ENCODE results near the gene KCTD5.

KCTD5 gene

GRCh38 chr16:2743007-2743810 lies 60.9 kb downstream of the KCTD5 start:
- Histone ChIP-seq H3K27ac (ENCODE audit: low read depth, low read length) (no peak overlapping the region), H2AFZ (ENCODE audit: low read depth, low read length, severe bottlenecking) (no peak overlapping the region), H3K4me3 (ENCODE audit: insufficient read depth, low read length, poor library complexity, severe bottlenecking) (no peak overlapping the region), H3K4me2 (ENCODE audit: low read depth, low read length, poor library complexity, severe bottlenecking) (no peak overlapping the region), H3K36me3 (ENCODE audit: low read length) (no peaks in the 10 kb centered on the region), H3K9ac (ENCODE audit: low read length) (no peak overlapping the region), H3K9me3 (ENCODE audit: insufficient read depth, low read length) (no peaks in the 10 kb centered on the region), H3F3A (ENCODE audit: insufficient read depth) (no peaks in the 10 kb centered on the region), H3K79me2 (ENCODE audit: insufficient read depth, low read length) (no peaks in the 10 kb centered on the region), H4K20me1 (ENCODE audit: low read depth, low read length) (no peaks in the 10 kb centered on the region), H3K9me2 (replicated peaks; ENCODE audit: insufficient read depth, low read length) (no peaks in the 10 kb centered on the region), H3K27me3 (ENCODE audit: low read length) (no peaks in the 10 kb centered on the region)
- TF ChIP-seq EZH2phosphoT487 (conservative IDR thresholded peaks at IDR 0.05; ENCODE audit: low read length), result no peak
- TF ChIP-seq CTCF (IDR thresholded peaks at IDR 0.05; ENCODE audit: insufficient read depth, low read length, poor library complexity, severe bottlenecking), result no peak

GRCh38 chr16:2744711-2745110 lies 62.4 kb downstream of the KCTD5 start:
- H3K4me3 ChIP-seq (ENCODE audit: insufficient read depth, low read length, poor library complexity, severe bottlenecking), result no peak overlapping the region
- H3K36me3 ChIP-seq (ENCODE audit: low read length), result no peaks in the 10 kb centered on the region
- H3K79me2 ChIP-seq (ENCODE audit: insufficient read depth, low read length), result no peaks in the 10 kb centered on the region
- H4K20me1 ChIP-seq (ENCODE audit: low read depth, low read length), result no peaks in the 10 kb centered on the region
- H3K27me3 ChIP-seq (ENCODE audit: low read length), result no peaks in the 10 kb centered on the region
- no peaks in the 10 kb centered on the region for H3K9me2 ChIP-seq (replicated peaks; ENCODE audit: insufficient read depth, low read length)
- no peaks in the 10 kb centered on the region for H3F3A ChIP-seq (ENCODE audit: insufficient read depth)
- no peak overlapping the region for H3K27ac ChIP-seq (ENCODE audit: low read depth, low read length)
- H3K9me3 ChIP-seq (ENCODE audit: insufficient read depth, low read length), result no peaks in the 10 kb centered on the region
- no peak overlapping the region for H3K9ac ChIP-seq (ENCODE audit: low read length)
- no peak overlapping the region for H3K4me2 ChIP-seq (ENCODE audit: low read depth, low read length, poor library complexity, severe bottlenecking)
- TF ChIP-seq EZH2phosphoT487 (conservative IDR thresholded peaks at IDR 0.05; ENCODE audit: low read length) (no peak), CTCF (IDR thresholded peaks at IDR 0.05; ENCODE audit: insufficient read depth, low read length, poor library complexity, severe bottlenecking) (no peak)
- H2AFZ ChIP-seq (ENCODE audit: low read depth, low read length, severe bottlenecking), result no peak overlapping the region

- no peak overlapping the region for H3K9ac ChIP-seq (ENCODE audit: low read length)
- H3K9me3 ChIP-seq (ENCODE audit: insufficient read depth, low read length), result no peaks in the 10 kb centered on the region
- no peak overlapping the region for H3K4me3 ChIP-seq (ENCODE audit: insufficient read depth, low read length, poor library complexity, severe bottlenecking)
- H2AFZ ChIP-seq (ENCODE audit: low read depth, low read length, severe bottlenecking), result no peak overlapping the region
- no peaks in the 10 kb centered on the region for H3K27me3 ChIP-seq (ENCODE audit: low read length)
- no peak overlapping the region for H3K27ac ChIP-seq (ENCODE audit: low read depth, low read length)
- no peak overlapping the region for H3K4me2 ChIP-seq (ENCODE audit: low read depth, low read length, poor library complexity, severe bottlenecking)
- H3K9me2 ChIP-seq (replicated peaks; ENCODE audit: insufficient read depth, low read length), result no peaks in the 10 kb centered on the region
- no peak for TF ChIP-seq CTCF (IDR thresholded peaks at IDR 0.05; ENCODE audit: insufficient read depth, low read length, poor library complexity, severe bottlenecking)
- TF ChIP-seq EZH2phosphoT487 (conservative IDR thresholded peaks at IDR 0.05; ENCODE audit: low read length), result no peak
- no peaks in the 10 kb centered on the region for H3K79me2 ChIP-seq (ENCODE audit: insufficient read depth, low read length)
- H3F3A ChIP-seq (ENCODE audit: insufficient read depth), result no peaks in the 10 kb centered on the region
- H4K20me1 ChIP-seq (ENCODE audit: low read depth, low read length), result no peaks in the 10 kb centered on the region
- no peaks in the 10 kb centered on the region for H3K36me3 ChIP-seq (ENCODE audit: low read length)
Observed at GRCh38 chr16:2745116-2745890, 63.0 kb downstream of the KCTD5 start.

All from SU-DHL-6 (cell line).